GM21390 (cell line): ENCODE measurements around the gene TCERG1L.
"Not testable (repeated sequence)": the region's sequence is repeated elsewhere in the genome, so short reads cannot be mapped to it uniquely, and the experiment has no call there.

Experiments
- ATAC-seq: cut with Tn5 transposase; IDR thresholded peaks from one replicate; pipeline ENCODE4 v1.9.1; 2021; ENCODE audit not compliant: unreplicated experiment

The TCERG1L gene

DNA sequence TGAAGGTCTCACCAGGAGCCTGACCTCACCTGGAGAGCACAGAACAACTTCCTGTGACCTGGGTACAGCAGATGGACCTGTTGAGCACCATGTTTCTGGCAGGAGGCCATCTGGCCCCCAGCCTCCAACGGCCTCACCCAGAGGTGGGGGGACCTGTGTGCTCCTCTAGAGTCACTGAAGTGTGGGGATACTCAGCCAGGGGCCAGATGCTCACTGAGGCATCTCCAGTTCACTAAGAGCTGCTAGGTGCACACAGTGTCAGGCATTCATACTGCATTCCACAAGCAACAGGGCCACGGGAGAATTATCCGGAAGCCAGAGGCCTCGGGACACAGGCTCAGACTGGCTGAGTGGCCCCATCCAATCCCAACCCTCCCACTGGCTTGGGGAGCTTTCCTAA, 161.4 kb downstream of the TCERG1L start:
- ATAC-seq = no peak

DNA sequence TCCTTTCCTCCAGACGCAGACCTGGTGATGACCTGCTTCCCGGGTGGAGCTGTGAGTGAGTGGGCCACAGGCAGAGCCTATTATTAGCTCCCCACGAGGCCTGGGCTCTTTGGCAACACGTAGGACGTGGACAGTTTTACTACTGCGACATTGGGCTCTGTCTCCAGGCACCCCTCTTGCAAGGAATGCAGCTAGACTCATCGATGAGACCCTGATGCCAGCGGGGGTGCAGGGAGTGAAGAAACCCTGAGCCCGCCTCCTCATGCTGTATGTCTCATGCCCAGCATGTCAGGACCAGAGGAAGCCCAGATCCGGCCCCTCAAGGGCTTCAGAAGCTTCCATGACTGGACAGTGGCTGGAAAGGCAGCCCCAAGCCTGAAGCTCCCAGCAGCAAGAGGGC, 161.9 kb downstream of the TCERG1L start:
- no peak for ATAC-seq

DNA sequence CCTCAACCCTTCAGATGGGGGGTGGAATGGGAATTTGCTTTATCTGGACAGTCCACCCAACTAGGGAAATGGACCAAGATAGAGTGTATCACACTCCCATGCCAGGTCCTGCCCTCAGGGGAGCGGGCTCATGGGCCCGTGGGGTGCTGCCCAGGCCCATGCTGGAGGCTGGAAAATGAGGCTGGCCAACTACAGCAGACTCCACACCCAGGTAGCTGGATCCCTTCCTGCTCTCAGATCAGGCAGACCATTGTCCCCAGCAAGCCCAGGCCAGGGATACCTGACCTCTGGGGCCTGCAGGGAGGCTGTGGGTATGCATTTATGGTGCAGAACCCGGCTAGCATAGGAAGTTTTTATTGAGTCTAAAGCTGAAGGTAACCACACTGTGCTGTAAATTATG, 162.4 kb downstream of the TCERG1L start:
- ATAC-seq = no peak

DNA sequence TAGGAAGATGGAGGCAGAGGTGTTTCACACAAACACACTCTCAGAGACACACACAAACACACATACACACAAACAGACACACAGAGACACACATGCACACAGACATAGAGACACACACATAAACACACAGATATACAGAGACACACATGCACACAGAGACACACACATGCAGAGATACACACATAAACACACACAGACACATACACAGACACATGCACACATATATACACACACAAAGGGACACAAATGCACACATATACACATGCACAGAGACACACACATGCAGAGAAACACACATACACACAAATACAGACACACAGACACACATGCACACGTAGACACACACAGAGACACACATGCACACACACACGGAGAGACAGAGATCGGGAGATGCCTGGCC, 163.3 kb downstream of the TCERG1L start:
- ATAC-seq = no peak

DNA sequence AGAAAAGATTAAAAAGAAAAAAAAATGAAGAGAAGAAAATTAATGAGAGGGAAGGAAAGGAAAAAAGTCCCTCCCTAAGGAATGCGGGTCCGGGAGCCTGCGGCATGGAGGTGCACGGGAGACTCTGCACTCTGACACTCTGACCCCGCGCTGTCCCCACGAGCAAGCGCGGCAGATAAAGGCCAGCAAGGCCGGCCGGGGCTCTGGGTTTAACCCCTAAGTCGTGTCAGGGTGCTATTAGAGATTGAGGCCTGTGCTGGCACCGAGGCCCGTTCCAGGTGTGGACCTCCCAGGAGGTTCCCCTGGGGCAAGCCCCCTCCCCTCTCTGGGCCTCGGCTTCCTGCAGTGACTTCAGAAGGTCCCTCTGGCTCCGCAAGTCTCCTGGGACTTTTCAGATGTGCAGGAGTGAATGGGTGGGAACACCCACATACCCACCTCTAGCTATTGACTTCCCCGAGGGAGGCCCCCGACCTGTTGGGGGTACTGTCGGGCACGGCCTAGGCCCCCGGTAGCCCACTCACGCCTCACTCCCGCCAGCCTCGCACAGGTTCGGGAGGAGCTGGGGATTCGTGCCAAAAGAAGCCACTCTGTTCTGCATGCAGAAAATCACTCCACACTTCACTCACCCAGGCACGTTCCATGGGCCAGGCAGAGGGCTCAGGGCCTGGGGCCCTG, 164.1 kb downstream of the TCERG1L start:
- ATAC-seq = no peak

DNA sequence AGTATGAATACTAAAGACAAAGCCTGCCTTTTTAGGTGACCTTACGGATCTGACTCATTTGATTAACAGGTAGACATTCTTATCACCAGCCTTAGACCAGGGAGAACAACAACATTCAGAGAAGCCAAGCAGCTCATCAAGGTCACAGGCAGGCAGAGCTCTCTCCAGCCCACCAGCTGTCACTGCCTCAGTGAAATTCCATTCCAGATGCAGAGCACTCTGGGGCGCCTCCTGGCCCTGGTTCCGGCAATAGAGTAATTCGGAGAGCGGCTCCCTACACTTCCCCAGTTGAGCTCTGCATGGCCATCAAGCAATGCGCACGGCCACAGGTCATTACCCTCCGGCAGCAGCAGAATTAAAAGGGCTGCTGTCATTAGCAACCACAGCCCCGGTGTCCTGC, 164.7 kb downstream of the TCERG1L start:
- ATAC-seq = no peak

DNA sequence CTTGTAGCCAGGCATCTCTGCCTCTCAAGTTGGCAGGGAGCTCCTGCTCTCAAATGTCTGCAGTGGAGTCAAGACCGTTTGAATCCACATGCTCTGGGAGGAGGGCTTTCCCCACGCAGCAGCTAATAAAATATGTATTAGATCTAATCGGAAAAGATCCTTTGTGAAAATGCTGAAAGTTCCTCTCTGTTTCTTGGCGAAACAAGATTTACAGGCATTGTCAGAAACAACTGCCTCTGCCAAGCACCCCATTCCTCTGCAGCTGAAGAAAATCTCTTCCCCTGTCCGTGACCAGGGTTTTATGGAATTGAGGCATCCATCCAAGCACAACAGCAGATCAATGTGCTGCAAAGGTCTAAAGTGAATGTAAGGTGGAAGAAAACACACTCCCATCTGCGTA, 165.8 kb downstream of the TCERG1L start:
- no peak for ATAC-seq

DNA sequence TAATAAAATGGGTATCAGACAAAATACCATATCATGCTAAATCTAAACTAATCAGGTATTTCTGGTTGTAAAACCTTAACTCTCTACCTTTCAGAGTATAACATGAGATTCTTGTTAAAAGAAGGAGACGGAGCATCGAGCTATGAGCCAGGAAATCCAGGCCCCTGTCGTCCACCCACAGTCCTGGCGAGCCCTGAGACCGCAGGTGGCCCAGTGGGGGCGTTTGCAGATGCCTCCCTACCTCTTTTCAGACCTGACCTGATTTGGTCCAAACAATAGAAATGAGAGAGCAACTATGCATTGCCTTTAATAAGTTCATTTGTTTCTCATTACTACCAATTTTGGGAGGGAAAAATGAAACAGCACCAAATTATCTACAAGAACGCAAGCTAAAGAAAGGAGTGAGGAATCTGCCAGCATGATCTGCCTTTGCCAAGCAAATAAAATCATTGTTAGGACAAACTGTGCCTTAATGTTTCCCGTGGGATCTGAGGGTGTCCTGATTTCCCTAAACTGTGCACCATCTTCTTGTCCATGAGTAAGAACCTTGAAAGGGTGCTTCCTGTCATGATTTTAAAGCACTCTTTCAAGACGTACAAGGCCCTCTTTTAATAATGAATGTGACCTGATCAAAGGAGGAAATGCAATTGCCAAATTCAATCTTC, 166.7 kb downstream of the TCERG1L start:
- no peak for ATAC-seq

DNA sequence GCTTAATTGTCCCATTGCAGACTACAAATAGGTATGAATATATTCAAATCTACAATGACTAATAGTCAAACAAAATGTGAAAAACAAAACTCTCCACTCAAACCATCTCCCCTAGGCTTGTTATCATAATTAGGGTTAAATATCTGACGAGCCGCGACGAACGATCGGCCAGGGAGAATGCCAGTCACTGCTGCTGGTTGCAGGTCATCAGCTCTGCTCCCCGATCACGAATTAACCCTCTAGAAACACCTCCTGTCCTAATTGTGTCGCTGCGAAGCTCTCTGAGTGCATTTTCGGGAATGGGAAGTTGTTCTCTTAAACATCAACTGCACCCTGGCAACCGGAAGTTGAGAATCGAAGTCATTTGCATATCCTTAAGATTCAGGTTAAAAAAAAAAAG, 167.3 kb downstream of the TCERG1L start:
- ATAC-seq = no peak

DNA sequence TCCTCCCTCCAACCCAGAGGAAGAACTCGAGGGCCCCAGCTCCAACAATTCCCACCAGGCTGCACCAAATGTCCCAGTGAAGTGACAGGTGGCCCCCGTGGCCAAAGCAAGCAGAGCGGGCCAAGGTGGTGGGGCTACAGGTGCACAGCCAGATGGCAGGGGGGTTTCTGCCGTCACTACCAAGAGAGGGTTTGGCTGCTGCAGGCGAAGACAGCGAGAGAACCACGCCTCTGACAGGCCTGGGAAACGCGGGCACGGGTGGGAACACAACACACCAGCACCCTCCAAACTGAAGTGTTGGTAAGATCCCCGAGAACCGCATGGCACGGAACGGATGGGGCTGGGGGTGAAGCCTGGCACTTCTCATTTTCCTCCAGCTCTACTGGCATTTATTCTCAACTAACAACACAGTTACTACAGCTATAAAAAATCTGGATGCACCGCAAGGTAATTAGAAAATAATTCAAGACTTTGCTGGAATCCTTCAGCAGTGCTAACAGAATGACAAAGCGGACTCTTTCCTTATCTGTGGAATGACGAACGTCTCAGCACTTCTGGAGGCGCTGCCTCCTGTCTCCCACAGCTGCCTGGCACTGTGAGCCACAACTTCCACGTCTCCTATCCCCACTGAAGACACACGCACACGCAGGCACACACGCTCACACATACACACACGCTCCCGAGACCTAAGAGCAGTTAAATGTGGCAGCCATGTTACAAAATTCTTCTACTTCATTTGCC, 167.9 kb downstream of the TCERG1L start:
- no peak for ATAC-seq

DNA sequence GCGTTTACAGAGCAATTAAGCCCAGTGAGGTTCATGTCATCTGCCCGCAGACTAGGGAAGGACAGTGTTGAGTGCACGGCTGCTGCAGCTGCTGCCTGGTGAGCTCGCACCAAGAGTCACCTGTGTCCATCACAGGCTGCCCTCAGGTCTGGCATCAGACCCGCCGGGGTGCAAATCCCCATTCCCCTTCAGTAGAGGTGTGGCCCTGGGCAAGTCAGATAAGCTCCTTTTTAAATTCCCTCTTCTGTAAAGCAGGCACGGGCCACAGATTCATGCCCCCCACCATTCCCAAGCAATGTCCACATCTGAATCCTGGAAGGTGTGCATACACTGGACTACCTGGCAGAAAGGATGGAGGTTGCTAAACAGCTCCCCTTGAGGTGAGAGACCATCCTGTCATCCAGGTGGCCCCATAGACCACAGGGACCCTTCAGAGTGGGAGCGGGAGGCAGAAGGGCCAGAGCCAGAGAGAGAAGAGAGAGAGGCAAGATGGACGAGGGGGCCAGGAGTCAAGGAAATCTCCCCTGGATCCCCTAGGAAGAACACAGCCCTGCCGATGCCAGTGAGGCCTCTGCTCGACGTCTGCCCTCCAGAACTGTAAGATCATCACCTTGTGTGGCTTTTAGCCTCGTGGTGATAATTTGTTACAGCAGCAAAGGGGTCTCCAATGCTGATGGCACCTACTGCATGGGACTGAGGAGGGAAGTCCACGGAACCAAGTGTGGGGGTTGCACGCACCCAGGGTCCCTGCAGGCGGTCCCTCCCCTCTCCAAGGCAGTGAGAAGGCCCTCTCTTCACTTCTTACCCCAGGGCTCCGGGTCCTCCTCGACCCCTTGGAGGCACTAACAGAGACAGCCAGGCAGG, 168.8 kb downstream of the TCERG1L start:
- no peak for ATAC-seq

DNA sequence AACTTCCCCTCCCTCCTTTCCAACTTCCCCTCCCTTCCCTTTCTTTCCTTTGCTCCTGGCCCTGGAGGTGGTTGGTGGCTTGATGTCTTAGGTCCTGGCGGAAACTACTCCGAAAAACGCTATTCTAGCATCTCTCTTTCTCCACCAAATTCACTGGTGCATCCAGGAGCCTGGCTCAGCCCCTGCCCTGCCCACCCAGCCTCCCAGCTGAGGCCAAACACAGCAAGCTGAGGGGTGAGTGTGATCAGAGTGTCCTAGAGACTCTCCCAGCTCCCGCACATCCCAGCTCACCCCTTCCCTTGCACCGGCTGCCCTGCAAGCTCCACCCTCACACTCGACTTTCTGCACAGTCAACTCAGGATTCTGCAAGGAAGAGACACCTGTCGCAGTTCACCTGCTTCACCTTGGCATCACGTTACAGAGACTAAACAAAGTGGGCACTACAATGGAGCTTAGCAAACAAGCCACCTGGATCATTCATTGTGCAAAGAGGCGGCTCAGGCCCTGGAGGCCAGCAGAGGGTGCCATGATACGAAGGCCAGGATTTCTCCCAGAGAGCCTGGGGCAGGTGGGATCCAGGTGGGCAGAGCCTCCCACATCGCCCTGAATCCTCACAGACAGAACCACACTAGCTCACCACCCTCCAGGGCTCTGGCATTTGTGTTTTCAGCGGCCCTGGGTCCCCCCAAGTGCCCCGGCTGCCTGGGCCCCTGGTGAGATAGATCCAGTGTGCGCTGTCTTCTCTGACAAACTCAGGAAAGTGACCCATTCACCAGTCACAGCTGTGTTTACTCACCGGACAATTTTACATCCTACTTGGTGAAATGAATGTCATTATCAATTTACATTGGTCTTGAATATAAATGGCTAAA, 169.6 kb downstream of the TCERG1L start:
- ATAC-seq = no peak

DNA sequence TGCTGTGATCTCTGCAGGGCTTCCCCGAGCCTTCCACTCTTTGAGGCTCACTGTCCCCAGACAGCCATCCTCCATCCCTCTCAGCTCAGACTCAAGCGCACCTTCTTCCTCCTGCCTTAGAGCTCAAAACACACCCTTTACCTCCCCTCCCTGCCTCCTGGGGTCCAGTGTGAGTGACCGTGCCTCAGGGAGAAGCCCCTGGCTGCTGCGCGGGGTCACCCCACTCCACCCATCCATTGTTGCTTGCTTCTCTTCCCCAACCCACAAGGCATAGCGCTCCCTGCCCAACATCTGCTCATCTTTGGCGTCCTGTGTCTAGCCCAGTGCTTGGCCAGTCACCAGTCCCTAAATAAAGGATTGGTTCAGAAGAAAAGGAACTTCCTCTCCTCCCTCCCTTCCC, 170.3 kb downstream of the TCERG1L start:
- no peak for ATAC-seq

DNA sequence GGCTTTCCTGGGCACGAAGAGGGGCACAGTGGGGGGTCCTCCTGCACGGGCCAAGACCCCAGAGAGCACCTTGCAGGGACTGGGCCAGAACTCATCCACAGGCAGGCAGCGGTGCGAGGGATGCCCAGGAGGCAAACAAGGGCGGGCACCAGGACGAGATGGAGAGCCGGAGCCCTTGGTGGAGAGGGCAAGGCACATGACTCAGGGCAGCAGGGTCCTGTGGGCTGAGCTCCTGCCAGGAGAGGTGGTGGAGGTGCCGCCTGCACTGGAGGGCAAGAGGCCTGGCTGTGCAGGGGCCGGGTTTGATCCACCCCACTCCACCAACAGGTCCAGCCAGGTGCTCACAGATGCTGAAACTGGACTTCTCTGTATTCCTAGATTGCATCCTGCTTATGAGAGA, 170.9 kb downstream of the TCERG1L start:
- no peak for ATAC-seq

DNA sequence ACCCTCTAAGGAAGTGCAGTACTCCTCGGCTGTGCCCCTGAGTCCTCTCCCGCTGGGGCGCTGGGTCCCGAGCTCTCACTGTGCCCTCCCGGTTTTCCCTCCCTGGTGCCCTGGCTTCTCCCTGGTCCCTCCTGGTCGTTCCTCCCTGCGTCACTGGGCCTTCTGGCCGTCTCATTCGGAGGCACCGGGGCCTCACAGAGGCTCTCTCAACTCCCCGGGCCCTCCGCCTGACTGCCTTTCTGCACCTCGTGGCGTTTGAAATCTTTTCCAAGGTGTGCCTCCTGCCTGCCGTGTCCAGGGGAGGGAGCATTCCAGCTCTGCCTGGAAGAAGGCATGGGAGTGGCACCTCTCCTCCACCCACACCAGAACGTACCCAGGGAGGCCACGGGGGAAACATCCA, 174.3 kb downstream of the TCERG1L start:
- no peak for ATAC-seq

DNA sequence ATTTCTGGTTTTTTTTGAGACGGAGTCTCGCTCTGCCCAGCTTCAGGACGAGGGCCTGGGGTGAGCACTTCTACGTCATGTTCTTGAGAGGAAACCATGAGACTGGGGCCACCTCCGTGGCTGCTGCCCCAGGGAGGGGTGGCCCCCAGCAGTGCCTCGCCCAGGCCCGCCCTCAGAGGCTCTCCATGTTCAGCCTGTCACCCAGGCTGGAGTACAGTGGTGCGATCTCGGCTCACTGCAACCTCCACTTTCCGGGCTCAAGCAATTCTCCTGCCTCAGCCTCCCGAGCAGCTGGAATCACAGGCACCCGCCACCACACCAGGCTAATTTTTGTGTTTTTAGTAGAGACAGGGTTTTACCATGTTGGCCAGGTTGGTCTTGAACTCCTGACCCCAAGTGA, 175.2 kb downstream of the TCERG1L start:
- ATAC-seq = not testable (repeated sequence)

DNA sequence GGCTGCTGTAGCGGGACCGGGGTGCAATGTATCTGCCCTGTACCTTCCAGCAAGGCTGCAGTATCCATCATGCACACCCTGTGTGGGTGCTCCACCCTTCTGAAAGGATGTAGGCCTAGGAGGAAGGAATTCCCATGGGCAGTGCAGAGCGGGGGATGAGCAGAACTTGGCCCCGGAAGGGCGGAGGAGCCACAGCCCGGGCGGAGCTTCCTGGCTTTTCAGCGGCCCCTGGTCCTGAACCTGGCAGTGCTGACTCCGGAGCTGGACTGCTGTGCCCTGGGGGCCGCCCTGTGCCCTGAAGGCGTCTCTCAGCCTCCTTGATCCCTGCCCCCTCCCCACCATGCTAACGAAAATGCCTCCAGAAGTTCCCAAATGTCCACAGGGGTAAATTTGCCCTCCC, 175.8 kb downstream of the TCERG1L start:
- no peak for ATAC-seq

DNA sequence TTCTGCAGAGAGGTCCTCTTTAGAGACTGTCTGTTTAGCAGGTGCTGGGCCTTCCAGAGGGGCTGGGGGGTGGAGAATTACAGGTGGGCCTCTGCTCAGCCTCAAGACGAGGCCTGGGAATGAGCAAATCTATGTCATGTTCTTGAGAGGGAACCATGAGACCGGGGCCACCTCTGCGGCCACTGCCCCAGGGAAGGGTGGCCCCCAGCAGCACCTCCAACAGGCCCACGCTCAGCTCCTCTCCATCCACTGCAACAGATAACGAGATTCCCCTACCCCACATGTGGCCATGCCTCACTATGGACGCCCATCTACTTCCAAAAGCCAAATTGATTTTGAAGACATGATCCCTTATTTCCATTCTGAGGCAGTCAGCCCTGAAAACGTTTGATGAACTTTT, 176.9 kb downstream of the TCERG1L start:
- no peak for ATAC-seq

DNA sequence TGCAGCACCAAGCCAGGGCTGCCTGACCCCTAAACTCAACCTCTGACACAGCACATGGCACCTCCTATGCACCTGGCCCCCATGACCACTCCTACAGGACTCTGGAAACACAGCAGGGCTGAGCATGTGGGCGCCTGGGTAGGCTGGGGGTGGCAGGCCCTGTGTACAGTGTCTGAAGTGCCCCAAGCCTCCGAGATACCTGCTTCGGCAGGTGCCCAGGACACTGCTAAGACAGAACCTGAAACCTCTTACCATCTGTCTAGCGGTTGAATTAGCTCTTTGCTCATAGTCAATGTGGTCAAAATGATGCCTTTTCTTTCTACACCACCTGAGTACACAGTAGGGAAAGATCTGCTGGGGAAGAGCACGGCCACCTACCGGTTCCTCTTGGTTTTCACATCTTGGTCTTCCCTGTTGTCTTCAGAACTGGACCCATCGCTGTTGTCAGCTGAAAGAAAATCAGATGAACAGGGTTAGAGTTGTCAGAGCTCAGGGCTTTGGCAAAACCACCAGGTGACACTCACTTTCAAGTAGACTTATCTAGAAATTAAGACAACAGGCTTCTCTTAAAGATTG, 177.4 kb downstream of the TCERG1L start:
- ATAC-seq = no peak

DNA sequence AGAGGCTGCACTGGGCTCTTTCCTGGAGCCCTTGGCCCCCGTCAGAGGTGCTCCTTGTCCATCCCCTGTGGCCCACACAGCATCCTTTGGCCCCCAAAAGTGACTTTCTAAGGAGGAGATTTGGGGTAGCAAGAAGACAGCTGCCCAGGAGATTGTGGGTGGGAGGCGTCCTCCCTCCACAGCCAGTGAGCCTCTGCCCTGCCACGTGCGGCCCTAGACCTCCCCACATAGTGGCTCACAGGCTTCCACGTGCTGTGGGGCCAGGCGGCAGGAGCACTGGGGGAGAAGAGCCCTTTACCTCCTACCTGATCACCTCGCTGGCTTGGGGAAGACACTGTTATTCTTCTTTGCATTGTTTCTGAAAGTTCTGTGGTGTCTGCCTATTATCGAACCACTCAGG, 178.8 kb downstream of the TCERG1L start:
- ATAC-seq = no peak
